B cell (primary cell): ENCODE data around the gene SUGCT.

Experiments used
- CTCF ChIP-seq: fragments of 200-600 bp; IDR thresholded peaks from one replicate; pipeline ENCODE4 v1.8.0; 2022; ENCODE audit warnings: antibody characterized with exemption, mild to moderate bottlenecking
- EZH2 ChIP-seq: IDR thresholded peaks from 2 replicates; pipeline ENCODE4 v1.6.1; 2012; ENCODE audit warnings: borderline replicate concordance, low read depth, mild to moderate bottlenecking, moderate library complexity, low read length; ENCODE audit not compliant: insufficient read depth, poor library complexity, severe bottlenecking

- no peak for TF ChIP-seq CTCF
- TF ChIP-seq EZH2: no peak
Observed at GRCh38 chr7:40793132-40793531, 658.3 kb downstream of the SUGCT start.
